Heart left ventricle (tissue), 13 donors: ENCODE results near the gene ADARB1.

ENCODE experiments used
- POLR2A ChIP-seq, 2 donors: fragments of 450-650 bp; IDR thresholded peaks; one replicate each; pipeline ENCODE4 v1.6.1; 2017; ENCODE audit warnings: antibody characterized with exemption in 2 of 2, mild to moderate bottlenecking in 2 of 2, moderate library complexity in 2 of 2
- TF ChIP-seq, protein P1 (sequence below), 12 donors: fragments of 200-600 bp; sonication (generic) in 4 of 12; IDR thresholded peaks; one replicate each; pipeline versions ENCODE4 v1.5.0 to v1.8.0; 2018 to 2022; ENCODE audit warnings: antibody characterized with exemption in 12 of 12, mild to moderate bottlenecking in 5 of 12
- donor health status: ischemic (EF 13 %, LVEDD 7.1; RV severe dilation, severe dysfunction).
- donor health status: DM: no; HTN: yes; CAD: no.
- donor health status: DM: no; HTN: no; CAD: no.
- donor health status: ischemic (EF 25% LVEDD 6.9; RV normal size, moderate dysfunction).
- donor health status: ischemic (EF 25% LVEDD 5.7; RV mildly dilated, moderate dysfunction).
- donor health status: ischemic (EF 35%, LVEDD 5.7; RV mildly dilated, moderate dysfunction).
- donor health status: nonischemic (EF 11% LVEDD 7.7; RV severe dilation, severe dysfunction).
- donor health status: DM: yes; HTN: yes; CAD: no.
- donor health status: PGD.
- donor health status: ischemic (EF 29% LVEDD 5.4; RV normal size, mild dysfunction).
- donor health status: nonischemic (EF 23%, LVEDD 6.1; RV moderate dilation, normal function).

GRCh38 chr21:45166931-45167330, 92.6 kb downstream of the ADARB1 start:
- TF ChIP-seq, protein P1, sequence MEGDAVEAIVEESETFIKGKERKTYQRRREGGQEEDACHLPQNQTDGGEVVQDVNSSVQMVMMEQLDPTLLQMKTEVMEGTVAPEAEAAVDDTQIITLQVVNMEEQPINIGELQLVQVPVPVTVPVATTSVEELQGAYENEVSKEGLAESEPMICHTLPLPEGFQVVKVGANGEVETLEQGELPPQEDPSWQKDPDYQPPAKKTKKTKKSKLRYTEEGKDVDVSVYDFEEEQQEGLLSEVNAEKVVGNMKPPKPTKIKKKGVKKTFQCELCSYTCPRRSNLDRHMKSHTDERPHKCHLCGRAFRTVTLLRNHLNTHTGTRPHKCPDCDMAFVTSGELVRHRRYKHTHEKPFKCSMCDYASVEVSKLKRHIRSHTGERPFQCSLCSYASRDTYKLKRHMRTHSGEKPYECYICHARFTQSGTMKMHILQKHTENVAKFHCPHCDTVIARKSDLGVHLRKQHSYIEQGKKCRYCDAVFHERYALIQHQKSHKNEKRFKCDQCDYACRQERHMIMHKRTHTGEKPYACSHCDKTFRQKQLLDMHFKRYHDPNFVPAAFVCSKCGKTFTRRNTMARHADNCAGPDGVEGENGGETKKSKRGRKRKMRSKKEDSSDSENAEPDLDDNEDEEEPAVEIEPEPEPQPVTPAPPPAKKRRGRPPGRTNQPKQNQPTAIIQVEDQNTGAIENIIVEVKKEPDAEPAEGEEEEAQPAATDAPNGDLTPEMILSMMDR (IDR thresholded peaks at IDR 0.05) = no peak
- no peak for TF ChIP-seq POLR2A (IDR thresholded peaks at IDR 0.05)
